Measurements from ENCODE around the gene FBXO15. TPM values are rescaled to one million over a fixed set of nuclear protein-coding genes. Genes with fewer than 3 reads are reported as not detected.

Gene FBXO15
- total RNA-seq, 1 experiment from 2014 or later = 0.39 TPM

DNA sequence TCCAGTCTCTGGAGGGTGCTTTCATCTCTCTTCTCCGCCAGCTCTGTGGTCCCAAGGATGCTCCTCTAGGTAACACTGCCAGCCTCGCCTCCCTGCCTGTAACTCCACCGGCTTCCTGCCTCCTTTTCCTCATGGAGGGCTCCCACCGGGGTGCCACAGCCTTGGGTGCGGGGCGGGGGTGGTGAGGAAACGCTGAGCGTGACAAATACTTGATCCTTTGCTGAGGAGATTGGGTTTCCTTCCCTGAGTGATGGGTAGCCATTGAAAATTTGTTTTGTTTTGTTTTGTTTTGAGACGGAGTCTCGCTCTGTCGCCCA lies 25.8 kb upstream of the FBXO15 start:
- Histone ChIP-seq H3K27ac (ENCODE audit: insufficient read length, low read depth, low read length) (no peak overlapping the region), H3K23ac (ENCODE audit: insufficient read length, low read depth, low read length) (no peak overlapping the region), H2AFZ (ENCODE audit: low read length) (no peak overlapping the region), H3K79me2 (ENCODE audit: insufficient read depth, low read length) (no peaks in the 10 kb centered on the region), H2BK15ac (ENCODE audit: low read depth, low read length) (no peak overlapping the region), H3K23me2 (ENCODE audit: insufficient read length, low read depth, low read length, poor library complexity, severe bottlenecking) (no peaks in the 10 kb centered on the region), H2BK12ac (ENCODE audit: insufficient read length, low read depth, low read length) (no peak overlapping the region), H4K8ac (replicated peaks; ENCODE audit: insufficient read length, low read depth, low read length) (no peak overlapping the region), H3K4ac (ENCODE audit: low read depth, low read length) (no peak overlapping the region), H3K14ac (ENCODE audit: insufficient read depth, low read length) (no peak overlapping the region), H2BK120ac (ENCODE audit: low read depth, low read length, poor library complexity, severe bottlenecking) (no peak overlapping the region), H3K4me1 (ENCODE audit: insufficient read depth, low read length) (no peaks in the 10 kb centered on the region), H2BK5ac (ENCODE audit: insufficient read length, low read length) (no peak overlapping the region), H3K9me3 (ENCODE audit: control insufficient read depth, low read depth, low read length) (no peaks in the 10 kb centered on the region), H2AK5ac (ENCODE audit: insufficient read length, low read length) (no peak overlapping the region), H3K4me2 (ENCODE audit: insufficient read depth, insufficient read length, low read length) (no peak overlapping the region), H3K56ac (ENCODE audit: insufficient read length, low read depth, low read length) (no peak overlapping the region), H4K20me1 (ENCODE audit: control insufficient read depth, insufficient read depth, insufficient read length) (no peaks in the 10 kb centered on the region), H3K79me1 (ENCODE audit: insufficient read depth, low read depth, low read length, poor library complexity, severe bottlenecking) (no peaks in the 10 kb centered on the region), H4K5ac (ENCODE audit: insufficient read length, low read depth, low read length) (no peak overlapping the region), H4K91ac (ENCODE audit: insufficient read length, low read depth, low read length) (no peak overlapping the region), H3K18ac (ENCODE audit: insufficient read length, low read depth, low read length) (no peak overlapping the region), H3T11ph (ENCODE audit: low read length) (no peak overlapping the region), H3K9ac (ENCODE audit: extremely low read depth, insufficient read length, low read length) (no peak overlapping the region), H3K27me3 (ENCODE audit: insufficient read depth, low read length) (no peaks in the 10 kb centered on the region), H2BK20ac (ENCODE audit: low read depth, low read length, poor library complexity, severe bottlenecking) (no peak overlapping the region)
- H3K27ac Mint-ChIP-seq = no peak overlapping the region
- H3K27me3 Mint-ChIP-seq (ENCODE audit: low read depth) = peaks cover 18% of the 10 kb centered on the region
- no CpG with 5 or more reads among the region's 11 CpGs for WGBS (ENCODE audit: extremely low coverage, insufficient read length, low lambda C conversion rate)
- DNase-seq = no peak
- no peaks in the 10 kb centered on the region; a peak in 1 of 7 replicates for H3K36me3 Mint-ChIP-seq (ENCODE audit: insufficient read depth in 1 of 3, low read depth in 3 of 3)
- no peaks in the 10 kb centered on the region for H3K9me3 Mint-ChIP-seq
- no peak overlapping the region for H3K4me3 Mint-ChIP-seq
- TF ChIP-seq, protein P1, sequence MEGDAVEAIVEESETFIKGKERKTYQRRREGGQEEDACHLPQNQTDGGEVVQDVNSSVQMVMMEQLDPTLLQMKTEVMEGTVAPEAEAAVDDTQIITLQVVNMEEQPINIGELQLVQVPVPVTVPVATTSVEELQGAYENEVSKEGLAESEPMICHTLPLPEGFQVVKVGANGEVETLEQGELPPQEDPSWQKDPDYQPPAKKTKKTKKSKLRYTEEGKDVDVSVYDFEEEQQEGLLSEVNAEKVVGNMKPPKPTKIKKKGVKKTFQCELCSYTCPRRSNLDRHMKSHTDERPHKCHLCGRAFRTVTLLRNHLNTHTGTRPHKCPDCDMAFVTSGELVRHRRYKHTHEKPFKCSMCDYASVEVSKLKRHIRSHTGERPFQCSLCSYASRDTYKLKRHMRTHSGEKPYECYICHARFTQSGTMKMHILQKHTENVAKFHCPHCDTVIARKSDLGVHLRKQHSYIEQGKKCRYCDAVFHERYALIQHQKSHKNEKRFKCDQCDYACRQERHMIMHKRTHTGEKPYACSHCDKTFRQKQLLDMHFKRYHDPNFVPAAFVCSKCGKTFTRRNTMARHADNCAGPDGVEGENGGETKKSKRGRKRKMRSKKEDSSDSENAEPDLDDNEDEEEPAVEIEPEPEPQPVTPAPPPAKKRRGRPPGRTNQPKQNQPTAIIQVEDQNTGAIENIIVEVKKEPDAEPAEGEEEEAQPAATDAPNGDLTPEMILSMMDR (conservative IDR thresholded peaks at IDR 0.05) = no peak
- no peaks in the 10 kb centered on the region for H3K4me1 Mint-ChIP-seq

Data from H9 (cell line).